Ovary (tissue), 3 donors: ENCODE measurements around the gene ZNF619.

Source experiments
- CTCF ChIP-seq, 3 donors: fragments of 450-650 bp in 2 of 3; fragments of 200-600 bp in 1 of 3; IDR thresholded peaks; one replicate each; pipeline versions ENCODE4 v1.5.1 to v1.8.0; 2016 to 2022; ENCODE audit warnings: antibody characterized with exemption in 3 of 3, mild to moderate bottlenecking in 1 of 3
- POLR2A ChIP-seq: fragments of 450-650 bp; IDR thresholded peaks from one replicate; pipeline ENCODE4 v1.6.1; 2017; ENCODE audit warnings: antibody characterized with exemption, mild to moderate bottlenecking, moderate library complexity
- donor health status: DM: no; HTN: no; CAD: no.

GRCh38 chr3:40464339-40465110, 12.4 kb upstream of the ZNF619 start:
- TF ChIP-seq CTCF (IDR thresholded peaks at IDR 0.05) = no peak
- TF ChIP-seq POLR2A = no peak
